GM18951 (cell line): ENCODE measurements around the gene IFT20.

Experiments used
- POLR2A ChIP-seq: IDR thresholded peaks from 4 replicates; pipeline ENCODE4 v1.6.1; 2011; ENCODE audit warnings: mild to moderate bottlenecking; ENCODE audit not compliant: insufficient read length, insufficient read depth; ENCODE audit errors: extremely low read depth
- in situ Hi-C: fragments of 300-500 bp; cut with MboI; formaldehyde crosslinking; loops from one replicate; pipeline ENCODE4 v1.12.0; 2022; ENCODE audit warnings: low sequenced_read_pairs, mixed read lengths, inconsistent platforms; ENCODE audit not compliant: unreplicated experiment

The IFT20 gene

GRCh38 chr17:28369684-28370034, 34.4 kb upstream of the IFT20 start:
- no peak for TF ChIP-seq POLR2A
- in situ Hi-C loops, result no loop called here

- no peak for TF ChIP-seq POLR2A
- in situ Hi-C loops, result no loop called here
Measured at GRCh38 chr17:28368915-28369683, 33.8 kb upstream of the IFT20 start.

GRCh38 chr17:28368306-28368831, 33.1 kb upstream of the IFT20 start:
- in situ Hi-C loops, result no loop called here
- TF ChIP-seq POLR2A, result no peak

DNA sequence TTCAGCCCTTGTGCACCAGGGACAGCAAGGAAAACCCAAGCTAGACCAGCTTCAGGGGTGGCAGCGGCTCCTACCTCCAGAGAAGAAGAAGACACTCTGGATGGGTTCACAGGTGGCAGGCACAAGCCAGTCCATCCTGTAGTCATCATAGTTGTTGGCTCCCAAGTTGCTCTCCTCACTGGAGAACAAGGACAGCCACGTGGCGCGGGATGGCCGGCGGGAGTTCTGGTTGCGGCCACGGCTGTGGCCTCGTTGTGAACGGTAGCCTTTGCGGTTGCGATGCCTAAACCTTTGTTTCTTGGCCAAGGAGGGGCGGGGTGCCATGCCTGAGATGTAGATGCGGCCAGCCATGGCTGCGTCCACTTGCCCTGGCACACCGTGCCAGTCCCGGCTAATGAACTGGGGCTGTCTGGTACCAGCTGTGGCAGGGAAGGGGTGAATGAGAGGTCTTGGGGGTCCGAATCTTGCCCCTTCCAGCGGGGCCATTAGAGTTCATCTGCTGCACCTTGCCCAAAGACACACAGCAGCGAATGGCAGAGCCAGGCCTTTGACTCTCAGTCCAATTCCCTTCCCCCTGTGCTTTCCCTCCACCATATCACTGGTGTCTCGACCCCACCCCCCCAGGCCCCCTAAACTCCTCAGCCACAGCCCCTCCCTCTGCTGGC, 32.5 kb upstream of the IFT20 start:
- no peak for TF ChIP-seq POLR2A
- in situ Hi-C loops, result no loop called here

DNA sequence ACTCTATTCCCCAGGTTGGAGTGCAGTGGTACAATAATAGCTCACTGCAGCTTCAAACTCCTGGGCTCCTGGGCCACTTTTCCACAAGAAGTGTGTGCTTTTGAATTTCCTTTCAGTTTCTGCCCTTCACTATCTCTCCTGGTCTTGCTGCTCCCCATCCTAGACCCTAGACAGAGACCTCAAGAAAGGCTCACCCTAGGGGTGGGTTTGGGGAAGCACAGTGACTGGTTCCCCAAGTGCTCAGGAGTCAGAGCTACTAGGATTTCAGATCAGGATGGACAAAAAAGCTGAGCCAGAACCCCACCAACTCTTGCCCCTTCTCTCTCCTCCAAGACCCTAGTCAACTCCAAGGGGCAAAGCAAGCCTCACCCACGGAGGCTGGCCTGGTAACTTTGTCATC, 31.3 kb upstream of the IFT20 start:
- TF ChIP-seq POLR2A, result no peak
- in situ Hi-C loops, result no loop called here

- in situ Hi-C loops, result no loop called here
- TF ChIP-seq POLR2A, result no peak
Measured at GRCh38 chr17:28365487-28365886, 30.2 kb upstream of the IFT20 start.

DNA sequence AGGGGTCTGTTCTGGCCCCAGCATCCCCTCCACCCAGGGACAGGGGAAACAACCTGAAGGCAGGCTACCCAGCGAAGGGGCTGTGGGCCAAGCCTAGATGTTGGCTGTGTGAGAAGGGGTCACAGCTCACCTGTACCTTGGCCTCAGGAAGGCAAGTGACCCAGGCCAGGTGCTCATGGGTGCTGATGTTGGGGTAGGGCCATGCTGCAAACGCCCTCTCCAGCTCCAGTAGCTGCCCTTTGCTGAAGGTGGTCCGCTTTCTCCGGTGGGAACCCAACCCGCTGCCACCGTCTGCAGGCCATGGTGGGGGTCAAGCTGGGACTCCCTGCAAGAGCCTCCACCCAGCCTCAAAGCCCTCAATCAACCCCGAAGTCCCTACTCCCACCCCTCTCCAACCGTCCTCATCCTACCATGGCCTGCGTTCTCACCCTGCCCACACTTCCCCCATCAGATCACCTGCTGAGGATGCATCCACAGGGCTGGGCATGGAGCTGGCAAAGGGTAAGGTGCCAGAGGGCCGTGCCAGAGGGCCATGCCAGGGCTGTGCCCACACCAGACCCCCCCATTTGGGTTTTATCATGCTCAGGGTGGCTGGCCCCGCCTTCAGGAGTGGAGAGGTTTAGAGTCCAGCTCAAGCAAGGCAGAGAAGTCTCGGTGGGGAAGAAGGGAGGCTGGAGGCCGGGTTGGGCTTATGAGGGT, 29.5 kb upstream of the IFT20 start, which contains the start of gene SEBOX:
Gene SEBOX (minus strand): TSS at position 535 of the 699 bp plus-strand sequence. CDS start 48 bp downstream, at position 487.
- no peak for TF ChIP-seq POLR2A

GRCh38 chr17:28363776-28364650, 28.7 kb upstream of the IFT20 start:
- TF ChIP-seq POLR2A, result no peak
- in situ Hi-C loops, result no loop called here

More for the DNA sequence above, 29.5 kb upstream of the IFT20 start, which contains the start of gene SEBOX:
- in situ Hi-C loops, result no loop called here

GRCh38 chr17:28363186-28363585, 27.9 kb upstream of the IFT20 start:
- in situ Hi-C loops, result no loop called here
- TF ChIP-seq POLR2A, result no peak

DNA sequence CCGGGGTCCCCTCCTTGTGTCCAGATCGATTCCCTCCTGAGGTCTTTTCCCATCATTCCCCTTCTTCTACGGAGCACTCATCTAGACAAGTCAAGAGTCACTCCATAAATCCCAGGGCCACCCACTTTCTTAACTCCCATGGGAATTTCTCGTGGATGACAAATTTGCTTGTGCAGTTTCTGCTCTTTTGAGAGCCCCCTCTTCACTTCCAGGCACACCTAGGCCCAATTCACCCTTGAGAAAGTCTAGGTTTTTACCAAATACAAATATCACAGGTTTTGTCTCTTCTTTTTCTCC, 22.6 kb upstream of the IFT20 start:
- TF ChIP-seq POLR2A, result no peak
- in situ Hi-C loops, result no loop called here

DNA sequence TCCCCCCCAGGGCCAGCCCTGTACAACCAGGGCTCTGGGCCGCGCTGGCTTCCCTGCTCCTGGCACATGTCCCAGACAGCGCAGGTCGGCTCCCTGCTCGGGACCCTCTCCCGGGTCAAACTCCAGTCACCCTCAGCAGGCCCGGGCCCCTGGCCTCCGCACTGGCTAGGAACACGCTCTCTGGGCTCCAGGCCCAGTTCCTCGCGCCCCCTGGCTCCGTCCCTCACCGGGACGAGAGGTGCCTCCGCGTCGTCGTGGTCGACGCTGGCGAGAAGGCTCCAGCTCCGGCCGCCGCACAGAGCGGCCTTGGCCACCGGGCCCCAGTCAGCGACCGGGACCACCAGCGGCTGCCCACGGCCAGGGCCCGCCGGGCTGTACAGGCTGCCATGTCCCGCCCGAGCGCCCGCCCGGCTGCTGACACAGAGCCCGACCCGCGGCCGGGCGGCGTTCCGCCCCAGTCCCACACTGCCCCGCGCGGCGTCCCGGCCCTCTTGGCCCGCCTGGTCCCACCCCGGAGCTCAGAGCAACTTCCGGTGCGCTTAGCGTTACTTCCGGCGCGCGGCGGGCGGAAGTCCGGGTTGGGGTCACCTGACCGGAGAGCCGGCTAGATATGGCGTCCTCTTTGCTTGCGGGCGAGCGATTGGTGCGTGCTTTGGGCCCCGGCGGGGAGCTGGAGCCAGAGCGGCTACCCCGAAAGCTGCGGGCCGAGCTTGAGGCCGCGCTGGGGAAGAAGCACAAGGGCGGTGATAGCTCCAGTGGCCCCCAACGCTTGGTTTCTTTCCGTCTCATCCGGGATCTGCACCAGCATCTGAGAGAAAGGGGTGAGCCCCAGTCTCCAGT, 22.0 kb upstream of the IFT20 start, which contains the start of gene POLDIP2:
Gene POLDIP2 (minus strand): TSS at position 467 of the 840 bp plus-strand sequence. CDS start 79 bp downstream, at position 388.
- in situ Hi-C loops, result no loop called here
- peak; percentile 98 for TF ChIP-seq POLR2A

- TF ChIP-seq POLR2A, result no peak
- in situ Hi-C loops, result no loop called here
Measured at GRCh38 chr17:28350271-28350670, 15.0 kb upstream of the IFT20 start.
